ENCODE measurements around the gene TWIST2.
A peak's percentile ranks its signal among the peaks of the same experiment; 100 is the strongest.

The TWIST2 gene

DNA sequence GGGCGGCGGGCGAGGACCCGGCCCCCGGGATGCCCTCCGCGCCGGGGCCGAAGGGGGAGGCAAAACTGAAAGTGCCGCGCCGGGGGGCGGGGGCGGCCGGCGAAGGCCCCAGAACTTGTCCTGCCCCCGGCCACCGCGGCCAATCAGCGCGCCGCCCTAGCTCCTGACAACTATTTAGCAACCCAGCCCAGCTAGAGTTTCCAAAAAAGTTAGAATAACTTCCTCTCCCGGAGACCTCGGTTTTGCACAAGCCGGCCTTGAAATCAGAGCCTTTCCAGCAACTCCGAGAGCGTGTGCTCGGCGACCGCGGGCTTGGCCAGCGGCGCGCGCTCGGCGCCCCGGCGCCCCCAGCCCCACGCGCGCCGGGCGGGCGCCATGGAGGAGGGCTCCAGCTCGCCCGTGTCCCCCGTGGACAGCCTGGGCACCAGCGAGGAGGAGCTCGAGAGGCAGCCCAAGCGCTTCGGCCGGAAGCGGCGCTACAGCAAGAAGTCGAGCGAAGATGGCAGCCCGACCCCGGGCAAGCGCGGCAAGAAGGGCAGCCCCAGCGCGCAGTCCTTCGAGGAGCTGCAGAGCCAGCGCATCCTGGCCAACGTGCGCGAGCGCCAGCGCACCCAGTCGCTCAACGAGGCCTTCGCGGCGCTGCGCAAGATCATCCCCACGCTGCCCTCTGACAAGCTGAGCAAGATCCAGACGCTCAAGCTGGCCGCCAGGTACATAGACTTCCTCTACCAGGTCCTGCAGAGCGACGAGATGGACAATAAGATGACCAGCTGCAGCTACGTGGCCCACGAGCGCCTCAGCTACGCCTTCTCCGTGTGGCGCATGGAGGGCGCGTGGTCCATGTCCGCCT lies at the start of gene TWIST2:
Gene TWIST2 (plus strand): TSS at position 245 of the 850 bp plus-strand sequence. CDS start 131 bp downstream, at position 376.
- peak; percentile 15 for DNase-seq

- DNase-seq: no peak
Measured at GRCh38 chr2:238801791-238802190, 46.1 kb upstream of the TWIST2 start.

DNA sequence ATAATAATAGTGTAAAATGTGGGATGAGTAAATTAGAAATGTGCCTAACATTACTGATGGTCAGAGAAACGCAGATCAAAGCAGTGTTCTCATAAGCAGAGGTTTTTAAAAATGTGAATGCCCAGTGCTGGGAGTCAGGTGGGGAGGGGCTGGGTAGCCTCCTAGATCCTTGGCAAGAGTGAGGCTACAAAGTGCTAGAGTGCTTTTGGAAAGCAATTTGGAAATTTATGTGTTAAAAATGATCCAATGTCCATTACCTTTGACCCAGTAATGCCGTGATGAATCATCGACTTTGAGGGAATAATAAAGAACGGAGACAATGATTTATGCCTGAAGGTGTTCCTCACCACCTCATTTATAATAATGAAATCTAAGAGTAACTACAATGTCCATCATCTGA lies 44.9 kb upstream of the TWIST2 start:
- DNase-seq: no peak

DNA sequence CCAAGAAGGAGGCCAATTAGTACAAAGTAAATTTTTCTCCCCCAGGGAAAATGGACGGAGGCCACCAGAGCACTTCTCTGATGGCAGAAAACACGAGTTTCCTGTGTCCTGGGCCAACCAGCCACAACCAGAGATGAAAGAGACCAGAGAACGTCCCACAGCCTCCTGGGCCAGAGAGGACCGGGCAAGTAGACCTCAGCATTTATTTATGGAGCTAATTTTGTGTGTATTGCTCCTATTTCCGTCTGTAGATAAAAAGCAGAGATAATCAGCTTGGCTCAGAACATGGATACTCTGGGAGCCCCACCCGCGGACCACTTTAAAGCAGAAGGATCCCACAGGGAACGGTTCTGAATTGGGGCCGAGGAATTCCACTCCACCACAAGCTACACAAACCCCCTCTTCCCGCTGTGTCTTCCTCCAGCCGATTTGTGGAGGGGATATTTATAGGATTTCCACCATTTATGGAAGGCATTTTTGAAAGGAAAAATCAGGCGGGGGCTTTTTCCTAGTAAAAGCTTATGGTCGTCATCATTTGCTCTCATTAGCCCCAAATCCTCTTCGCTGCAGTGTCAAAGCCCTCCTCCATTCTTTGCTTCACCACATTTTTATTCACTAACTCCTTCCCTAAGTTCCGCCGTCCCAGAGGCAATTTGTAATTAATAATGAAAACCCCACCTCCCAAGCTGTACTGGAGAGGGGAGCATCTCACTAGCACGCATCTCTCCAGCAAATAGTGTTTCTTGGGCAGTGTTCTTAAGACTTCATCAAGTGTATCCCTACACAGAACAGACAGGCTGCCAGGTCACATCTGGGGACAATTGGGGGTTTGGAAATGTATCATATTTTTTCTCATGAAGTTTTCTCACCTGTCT lies 43.7 kb upstream of the TWIST2 start:
- no peak for DNase-seq

GRCh38 chr2:238808761-238809160 lies 39.1 kb upstream of the TWIST2 start:
- no peak for DNase-seq

DNA sequence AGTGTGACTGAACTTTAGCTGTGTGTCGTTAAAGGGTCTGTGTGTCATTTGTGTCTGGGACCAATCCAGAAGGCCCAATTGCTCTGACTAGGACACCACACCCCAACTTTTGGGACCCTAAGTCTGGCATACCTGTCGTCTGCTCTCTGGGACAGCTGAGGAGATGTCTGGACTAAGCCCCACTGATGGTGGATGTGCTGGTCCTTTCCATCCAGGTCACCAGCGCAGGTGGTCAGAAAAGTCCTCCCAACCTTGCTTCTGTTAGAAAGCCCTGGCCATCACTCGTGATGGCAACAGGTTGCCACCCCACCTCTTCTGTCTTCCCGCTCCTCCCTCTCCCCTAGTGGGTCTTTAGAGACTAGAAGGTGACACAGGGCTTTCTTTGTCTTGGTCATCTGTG lies 37.6 kb upstream of the TWIST2 start:
- DNase-seq: no peak

GRCh38 chr2:238811293-238811692 lies 36.6 kb upstream of the TWIST2 start:
- DNase-seq: no peak

DNA sequence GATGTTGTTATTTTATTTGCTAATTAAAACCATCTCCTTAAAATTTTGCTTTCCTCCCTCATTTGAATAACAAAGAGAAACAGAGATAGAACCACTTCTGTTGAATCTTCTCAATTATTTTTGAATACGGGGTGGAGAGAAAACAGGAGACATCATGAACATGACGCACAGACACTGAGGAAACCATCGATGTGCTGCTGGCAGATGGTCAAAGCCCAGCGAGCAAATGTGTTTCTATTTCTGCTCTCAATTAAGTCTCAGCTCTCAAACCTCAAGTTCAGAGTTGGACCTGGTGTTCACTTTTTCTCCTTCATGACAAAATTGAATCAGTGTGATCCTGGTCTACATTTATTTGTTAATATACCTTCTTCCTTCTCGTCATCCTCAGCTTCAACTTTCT lies 36.1 kb upstream of the TWIST2 start:
- DNase-seq: no peak

- no peak for DNase-seq
Measured at GRCh38 chr2:238813109-238813508, 34.8 kb upstream of the TWIST2 start.

DNA sequence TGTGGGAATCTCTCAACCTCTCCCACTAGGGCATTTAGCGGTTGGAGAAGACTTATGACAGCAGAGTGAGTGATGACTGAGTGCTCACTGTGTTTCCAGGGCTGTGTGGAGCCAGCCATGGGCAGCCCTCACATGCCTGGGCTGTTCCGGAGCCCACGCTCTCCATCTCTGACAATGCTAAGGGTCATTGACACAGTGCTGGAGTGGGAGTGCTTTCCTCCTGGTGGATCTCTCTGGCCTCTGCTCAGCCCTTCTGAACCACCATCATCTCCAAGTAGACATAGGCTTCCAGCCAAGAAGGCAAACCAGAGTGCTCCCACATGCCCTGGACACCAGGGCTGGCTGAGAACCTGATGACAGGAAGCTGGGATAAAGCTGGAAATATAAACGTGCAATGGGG lies 33.1 kb upstream of the TWIST2 start:
- DNase-seq: no peak

DNA sequence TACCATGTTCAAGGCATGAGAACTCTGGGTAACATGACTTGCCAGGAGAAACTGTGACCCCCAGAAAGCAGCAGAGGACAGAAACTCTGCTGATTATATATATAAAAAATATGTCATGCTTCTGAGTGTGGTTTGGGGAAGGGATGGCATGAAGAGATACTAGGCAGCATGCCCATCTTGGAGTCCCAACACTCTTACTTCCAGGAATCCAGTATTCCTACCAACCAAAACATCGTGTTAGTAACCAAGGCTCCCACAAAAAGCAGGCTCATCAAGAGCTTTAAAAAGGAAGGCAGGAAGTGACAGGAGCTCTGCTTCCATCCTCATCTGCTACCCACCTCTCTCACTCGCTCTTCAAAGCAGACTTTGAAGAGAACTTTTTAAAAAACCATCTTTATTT lies 31.6 kb upstream of the TWIST2 start:
- no peak for DNase-seq

- DNase-seq: no peak
Measured at GRCh38 chr2:238817382-238817781, 30.5 kb upstream of the TWIST2 start.

- DNase-seq: no peak
Measured at GRCh38 chr2:238817891-238818290, 30.0 kb upstream of the TWIST2 start.

DNA sequence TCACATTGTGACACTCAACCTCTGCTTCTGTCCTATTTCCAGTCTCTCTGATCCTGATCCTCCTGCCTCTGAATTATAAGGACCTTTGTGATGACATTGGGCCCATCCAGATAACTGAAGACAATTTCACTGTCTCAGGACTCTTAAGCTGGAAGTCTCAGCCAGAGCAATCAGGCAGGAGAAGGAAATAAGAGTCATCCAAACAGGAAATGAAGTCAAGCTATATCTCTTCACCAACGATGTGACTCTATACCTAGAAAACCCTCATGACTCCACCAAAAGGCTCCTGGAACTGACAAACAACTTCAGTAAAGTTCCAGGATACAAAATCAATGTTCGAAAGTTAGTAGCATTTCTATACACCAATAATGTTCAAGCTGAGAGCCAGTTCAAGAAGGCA lies 29.3 kb upstream of the TWIST2 start:
- DNase-seq: no peak

DNA sequence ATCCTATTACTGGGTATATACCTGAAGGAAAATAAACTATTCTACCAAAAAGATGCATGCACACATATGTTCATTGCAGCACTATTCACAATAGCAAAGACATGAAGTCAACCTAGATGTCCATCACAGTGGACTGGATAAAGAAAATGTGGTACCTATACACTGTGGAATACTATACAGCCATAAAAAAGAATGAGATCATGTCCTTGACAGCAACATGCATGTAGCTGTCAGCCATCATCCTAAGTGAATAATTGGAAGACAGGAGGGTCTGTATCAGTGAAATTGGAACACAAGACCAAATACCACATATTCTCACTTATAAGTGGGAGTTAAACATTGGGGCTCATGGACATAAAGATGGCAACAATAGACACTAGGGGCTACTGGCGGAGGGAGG lies 27.7 kb upstream of the TWIST2 start:
- DNase-seq: no peak

GRCh38 chr2:238820916-238821315 lies 27.0 kb upstream of the TWIST2 start:
- DNase-seq: no peak

GRCh38 chr2:238821391-238821790 lies 26.5 kb upstream of the TWIST2 start:
- DNase-seq: no peak

- no peak for DNase-seq
Measured at GRCh38 chr2:238821944-238822670, 25.8 kb upstream of the TWIST2 start.

- no peak for DNase-seq
Measured at GRCh38 chr2:238822955-238823354, 24.9 kb upstream of the TWIST2 start.

- DNase-seq: no peak
Measured at GRCh38 chr2:238831177-238831576, 16.7 kb upstream of the TWIST2 start.

DNA sequence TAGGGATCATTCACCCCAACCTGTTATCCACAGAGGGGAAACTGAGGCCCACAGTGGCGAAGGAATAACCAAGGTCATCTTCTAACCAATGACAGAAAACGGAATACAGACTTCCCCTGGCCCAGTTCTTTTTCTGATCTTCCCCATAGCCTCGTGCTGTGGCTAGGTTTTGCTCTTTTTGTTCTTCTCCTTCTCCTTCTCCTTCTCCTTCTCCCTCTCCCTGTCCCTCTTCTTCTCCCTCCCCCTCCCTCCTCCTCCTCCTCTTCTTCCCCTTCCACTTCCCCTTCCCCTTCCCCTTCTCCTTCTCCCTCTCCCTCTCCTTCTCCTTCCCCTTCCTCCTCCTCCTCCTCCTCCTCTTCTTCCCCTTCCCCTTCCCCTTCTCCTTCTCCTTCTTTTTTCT lies 12.9 kb upstream of the TWIST2 start:
- no peak for DNase-seq

DNA sequence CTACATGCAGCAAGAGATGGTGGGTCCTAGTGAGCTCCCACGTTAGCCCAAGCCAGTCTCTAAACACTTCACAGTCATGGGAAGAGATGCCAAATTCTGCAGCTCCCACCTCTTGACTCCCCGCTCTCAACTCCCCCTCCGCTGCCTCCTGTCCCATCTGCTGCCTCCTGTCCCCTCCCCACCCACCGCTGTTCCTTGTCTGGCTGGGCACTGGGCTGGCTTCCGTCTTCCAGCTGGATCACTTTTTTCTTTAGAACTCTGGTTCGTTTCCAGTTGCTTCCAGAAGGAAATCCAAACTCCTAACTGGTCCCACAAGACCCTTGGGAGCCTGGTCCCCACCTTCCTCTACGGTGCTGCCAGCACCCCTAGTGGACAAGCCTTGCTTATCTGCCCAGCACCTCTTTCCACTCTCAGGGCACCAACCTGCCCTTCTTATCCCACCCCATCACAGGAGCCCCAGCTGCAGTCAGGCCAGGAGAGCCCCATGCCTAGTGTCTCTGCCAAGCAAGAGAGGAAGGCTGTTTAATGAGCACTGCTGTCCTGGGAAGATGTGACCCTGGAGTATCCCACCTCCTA lies 12.1 kb upstream of the TWIST2 start:
- DNase-seq: no peak

DNA sequence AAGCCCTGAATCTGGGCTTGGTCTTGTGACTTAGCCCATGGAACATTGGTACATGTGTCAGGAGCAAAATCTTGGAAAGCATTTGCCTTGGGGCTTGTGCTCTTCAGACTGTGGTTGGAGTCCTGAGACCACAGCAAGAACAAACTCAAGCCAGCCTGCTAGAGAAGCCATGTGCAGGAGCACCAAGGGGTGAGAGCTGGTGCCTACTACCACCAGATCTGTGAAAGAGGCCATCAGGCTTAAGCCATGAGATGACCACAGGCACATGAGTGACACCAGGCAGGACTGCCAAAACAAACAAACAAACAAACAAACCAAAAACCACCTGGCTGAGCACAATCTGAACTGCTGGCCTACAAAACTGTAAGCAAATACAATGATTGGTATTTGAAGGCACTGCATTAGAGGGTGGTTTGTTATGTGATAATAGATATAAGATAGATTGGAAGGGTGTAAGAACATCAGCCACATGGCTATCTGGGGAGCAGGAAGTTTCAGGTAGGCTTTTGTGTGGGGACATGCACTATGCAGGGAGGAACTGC lies 9.0 kb upstream of the TWIST2 start:
- DNase-seq: no peak

Measured in stimulated activated CD4-positive, alpha-beta T cell treated with anti-CD3 and anti-CD28 coated beads, Interleukin-15, amount 100 ng/mL, for 24 hours (primary cell).